CD4-positive, alpha-beta T cell (primary cell): ENCODE data around the gene TYSND1. TPM values are rescaled to one million over a fixed set of nuclear protein-coding genes. Genes with fewer than 3 reads are reported as not detected.

Source experiments
- ATAC-seq: fragments of 200-7000 bp; cut with Tn5 transposase; one replicate; pipeline ENCODE4 v1.10.0; 2022; ENCODE audit warnings: mild to moderate bottlenecking; ENCODE audit not compliant: poor library complexity
- CTCF ChIA-PET: fragments of 350-600 bp; sonication (Branson Sonifier 250); formaldehyde crosslinking; loops from one replicate; lab custom pipeline; 2021; ENCODE audit warnings: antibody characterized with exemption, inconsistent platforms; lab: Charles Lee
- POLR2A ChIA-PET: fragments of 350-600 bp; sonication (Branson Sonifier 250); formaldehyde crosslinking; loops from one replicate; lab custom pipeline; 2021; ENCODE audit warnings: antibody characterized with exemption, inconsistent platforms; lab: Charles Lee
- DNase-seq, 14 experiments: peaks; one replicate each; pipeline ENCODE4 v3.0.0-alpha.2; 2013 to 2020; ENCODE audit warnings: mixed read lengths in 2 of 14
- H3K27ac ChIP-seq, 2 donors: one replicate each; pipeline versions ENCODE4 v1.5.1 to v1.7.0; 2013; ENCODE audit warnings: low read length in 2 of 2, low read depth in 1 of 2, mild to moderate bottlenecking in 1 of 2
- H3K27me3 ChIP-seq, 2 experiments: 1 replicate in 1 of 2; 2 replicates in 1 of 2; pipeline versions ENCODE4 v1.6.1 to v1.7.0; 2013; ENCODE audit warnings: low read length in 2 of 2, control low read depth in 1 of 2, mild to moderate bottlenecking in 1 of 2, moderate library complexity in 1 of 2; ENCODE audit not compliant: insufficient read depth in 2 of 2, control insufficient read depth in 1 of 2
- H3K36me3 ChIP-seq: one replicate; pipeline ENCODE4 v1.6.1; 2013; ENCODE audit warnings: low read length, control low read depth; ENCODE audit not compliant: insufficient read depth
- H3K4me1 ChIP-seq: one replicate; pipeline ENCODE4 v1.6.1; 2013; ENCODE audit warnings: low read length, control low read depth; ENCODE audit not compliant: insufficient read depth
- H3K4me3 ChIP-seq: one replicate; pipeline ENCODE4 v1.5.1; 2013; ENCODE audit warnings: mild to moderate bottlenecking, low read length, moderate library complexity
- H3K9me3 ChIP-seq, 2 experiments: 1 replicate in 1 of 2; 2 replicates in 1 of 2; pipeline versions ENCODE4 v1.6.1 to v1.7.0; 2013; ENCODE audit warnings: low read length in 2 of 2, mild to moderate bottlenecking in 2 of 2, control low read depth in 1 of 2, moderate library complexity in 1 of 2; ENCODE audit not compliant: control insufficient read depth in 1 of 2, insufficient read depth in 1 of 2
- H3K27ac Mint-ChIP-seq: one replicate; pipeline ENCODE4 v1.8.0; 2020; ENCODE audit warnings: mixed read lengths
- H3K27me3 Mint-ChIP-seq: one replicate; pipeline ENCODE4 v1.8.0; 2021; ENCODE audit warnings: mixed read lengths
- H3K36me3 Mint-ChIP-seq: one replicate; pipeline ENCODE4 v1.8.0; 2021; ENCODE audit warnings: low read depth, mixed read lengths
- H3K4me1 Mint-ChIP-seq: one replicate; pipeline ENCODE4 v1.8.0; 2021; ENCODE audit warnings: low read depth, mixed read lengths
- H3K4me3 Mint-ChIP-seq: one replicate; pipeline ENCODE4 v1.8.0; 2020; ENCODE audit warnings: mild to moderate bottlenecking, mixed read lengths
- H3K9me3 Mint-ChIP-seq: one replicate; pipeline ENCODE4 v1.8.0; 2020; ENCODE audit warnings: mixed read lengths
- CTCF ChIP-seq: fragments of 200-600 bp; IDR thresholded peaks from one replicate; pipeline ENCODE4 v1.8.0; 2022; ENCODE audit warnings: antibody characterized with exemption, mild to moderate bottlenecking
- intact Hi-C, 2 experiments: fragments of 100-400 bp; cut with DNase I in 1 of 2; cut with micrococcal nuclease in 1 of 2; formaldehyde crosslinking; loops; one replicate each; pipeline versions ENCODE4 v1.15.1 to v1.9.0; 2023 to 2025; cut with DNase I, micrococcal nuclease
- total RNA-seq, 174 experiments: library from RNA in 2 of 174; stranded (reverse) in 2 of 174; gene quantifications; one replicate each; pipeline ENCODE4 v1.2.3 and lab custom pipeline; 2021 to 2026

The TYSND1 gene
- total RNA-seq, 2 experiments from 2014 or later, result 12.6 to 13.0 TPM

GRCh38 chr10:70090013-70090412 is 56.5 kb downstream of the TYSND1 start:
- Histone ChIP-seq H3K27ac (no peak overlapping the region), H3K9me3 (no peaks in the 10 kb centered on the region), H3K27me3 (no peaks in the 10 kb centered on the region), H3K4me1 (peaks cover 29% of the 10 kb centered on the region), H3K4me3 (no peak overlapping the region), H3K36me3 (no peaks in the 10 kb centered on the region)
- no peak for ATAC-seq
- H3K4me3 Mint-ChIP-seq, result no peak overlapping the region
- no peak for DNase-seq
- intact Hi-C loops, result no loop called here
- peaks cover 6% of the 10 kb centered on the region for H3K36me3 Mint-ChIP-seq
- H3K4me1 Mint-ChIP-seq, result peaks cover 47% of the 10 kb centered on the region
- H3K9me3 Mint-ChIP-seq, result no peaks in the 10 kb centered on the region
- peak overlapping the region; percentile 99 for H3K27ac Mint-ChIP-seq
- CTCF ChIA-PET, result no interaction called here
- no peaks in the 10 kb centered on the region for H3K27me3 Mint-ChIP-seq
- no peak for TF ChIP-seq CTCF
- POLR2A ChIA-PET, result interaction anchor here (0.6 kb wide), 1 partner anchor 453 kb away, joined by 3 read pairs; no protein-coding TSS in a partner anchor

- H3K27ac ChIP-seq, result no peak overlapping the region
- H3K4me3 ChIP-seq, result no peak overlapping the region
- Mint-ChIP-seq H3K4me3 (no peak overlapping the region), H3K36me3 (no peaks in the 10 kb centered on the region), H3K27me3 (no peaks in the 10 kb centered on the region), H3K9me3 (no peaks in the 10 kb centered on the region), H3K4me1 (peaks cover 31% of the 10 kb centered on the region), H3K27ac (no peak overlapping the region)
- no peaks in the 10 kb centered on the region for H3K36me3 ChIP-seq
- ATAC-seq, result no peak
- ChIA-PET CTCF (no interaction called here), POLR2A (no interaction called here)
- peaks cover 17% of the 10 kb centered on the region for H3K4me1 ChIP-seq
- no peaks in the 10 kb centered on the region for H3K9me3 ChIP-seq
- no peak for DNase-seq
- TF ChIP-seq CTCF, result no peak
- intact Hi-C loops, result loop anchor here in 1 of 2 experiments (10.0 kb wide), 1 partner anchor 276 kb away; no protein-coding TSS in a partner anchor
- no peaks in the 10 kb centered on the region for H3K27me3 ChIP-seq
Measured at GRCh38 chr10:70088308-70088698, 58.2 kb downstream of the TYSND1 start.

Other genes starting within 250 kb of the TYSND1 start
- 1 to 10 TPM; 2.2 TPM for gene MACROH2A2, start 93.9 kb downstream of the TYSND1 start, total RNA-seq
- gene AIFM2, start 13.9 kb downstream of the TYSND1 start, total RNA-seq, result 1 to 10 TPM; 2.3 to 2.5 TPM
- gene SAR1A, start 23.8 kb upstream of the TYSND1 start, total RNA-seq, result 100 to 1,000 TPM; 155 to 157 TPM
- 10 to 100 TPM; 69.0 to 69.3 TPM for gene PPA1, start 86.7 kb upstream of the TYSND1 start, total RNA-seq
- gene NPFFR1, start 137.3 kb upstream of the TYSND1 start, total RNA-seq, result under 1 TPM in 1 of 2 experiments, not detected in 1; 0.03 TPM
- gene LRRC20, start 235.9 kb upstream of the TYSND1 start, total RNA-seq, result 1 to 10 TPM; 1.6 to 1.8 TPM